Osteoblast (primary cell): Measurements from ENCODE around the gene GATAD2A. TPM values are rescaled to one million over a fixed set of nuclear protein-coding genes. Genes with fewer than 3 reads are reported as not detected.
A peak's percentile ranks its signal among the peaks of the same experiment; 100 is the strongest.

Experiments
- DNase-seq: peaks from one replicate; pipeline ENCODE4 v3.0.0; 2011; ENCODE audit warnings: low spot score, mixed read lengths; ENCODE audit not compliant: insufficient read length; ENCODE audit errors: missing footprints
- H2AFZ ChIP-seq: 2 replicates; pipeline ENCODE4 v1.6.0; 2011; ENCODE audit warnings: mild to moderate bottlenecking, low read length
- H3K27ac ChIP-seq: 2 replicates; pipeline ENCODE4 v1.5.1; 2011; ENCODE audit warnings: mild to moderate bottlenecking, low read depth, low read length, moderate library complexity
- H3K27me3 ChIP-seq: 2 replicates; pipeline ENCODE4 v1.6.0; 2012; ENCODE audit warnings: mild to moderate bottlenecking, control low read depth, inconsistent platforms, low read length, moderate library complexity; ENCODE audit not compliant: insufficient read depth
- H3K36me3 ChIP-seq: 2 replicates; pipeline ENCODE4 v1.5.1; 2011; ENCODE audit warnings: mild to moderate bottlenecking, low read length, control low read depth, moderate library complexity; ENCODE audit not compliant: insufficient read depth
- H3K4me1 ChIP-seq: 2 replicates; pipeline ENCODE4 v1.5.1; 2011; ENCODE audit warnings: mild to moderate bottlenecking, low read length, control low read depth, moderate library complexity; ENCODE audit not compliant: insufficient read depth
- H3K4me2 ChIP-seq: 2 replicates; pipeline ENCODE4 v1.6.0; 2011; ENCODE audit warnings: mild to moderate bottlenecking, low read length; ENCODE audit not compliant: insufficient read depth
- H3K4me3 ChIP-seq: fragments of 200-600 bp; sonication (generic); 3 replicates; pipeline ENCODE4 v1.5.1; 2012; ENCODE audit warnings: mild to moderate bottlenecking, low read length, inconsistent platforms; ENCODE audit not compliant: insufficient read depth
- H3K79me2 ChIP-seq: 2 replicates; pipeline ENCODE4 v1.6.0; 2012; ENCODE audit warnings: mild to moderate bottlenecking, low read length, control low read depth, inconsistent platforms; ENCODE audit not compliant: insufficient read depth
- H3K9me3 ChIP-seq: 2 replicates; pipeline ENCODE4 v1.5.1; 2011; ENCODE audit warnings: low read depth, low read length, control low read depth
- H4K20me1 ChIP-seq: 2 replicates; pipeline ENCODE4 v1.6.0; 2012; ENCODE audit warnings: mild to moderate bottlenecking, low read length, control low read depth; ENCODE audit not compliant: insufficient read depth
- CTCF ChIP-seq: IDR thresholded peaks from 2 replicates; pipeline ENCODE4 v1.5.1; 2011; ENCODE audit warnings: mild to moderate bottlenecking, low read depth, low read length, moderate library complexity; ENCODE audit errors: extremely low read depth
- total RNA-seq: library from RNA; depleted of rRNA; stranded (reverse); fragments of >200 nt; gene quantifications from 2 replicates; pipeline ENCODE4 v1.2.3, GENCODE V29; 2012

The GATAD2A gene
- total RNA-seq, 1 donor: 48.9 TPM

GRCh38 chr19:19531951-19532805 lies 126.7 kb downstream of the GATAD2A start:
- DNase-seq: peak; percentile 99
- Histone ChIP-seq H3K27ac (no peak overlapping the region), H3K9me3 (no peaks in the 10 kb centered on the region), H4K20me1 (peaks cover 6% of the 10 kb centered on the region), H2AFZ (no peak overlapping the region), H3K4me3 (no peak overlapping the region), H3K79me2 (no peaks in the 10 kb centered on the region), H3K4me1 (peaks cover 11% of the 10 kb centered on the region), H3K4me2 (peak overlapping the region; percentile 18), H3K36me3 (peaks cover 10% of the 10 kb centered on the region), H3K27me3 (no peaks in the 10 kb centered on the region)
- TF ChIP-seq CTCF: peak; percentile 85

- Histone ChIP-seq H3K27ac (no peak overlapping the region), H3K4me2 (no peak overlapping the region), H3K4me1 (peaks cover 11% of the 10 kb centered on the region), H3K79me2 (no peaks in the 10 kb centered on the region), H3K9me3 (no peaks in the 10 kb centered on the region), H3K4me3 (no peak overlapping the region), H2AFZ (no peak overlapping the region), H3K36me3 (peaks cover 6% of the 10 kb centered on the region), H3K27me3 (peaks cover 5% of the 10 kb centered on the region), H4K20me1 (peaks cover 4% of the 10 kb centered on the region)
- TF ChIP-seq CTCF: no peak
- DNase-seq: peak; percentile 87
These were observed 127.6 kb downstream of the GATAD2A start for GRCh38 chr19:19532806-19533701.

GRCh38 chr19:19533841-19534240 lies 128.4 kb downstream of the GATAD2A start:
- no peak overlapping the region for H3K27ac ChIP-seq
- no peak overlapping the region for H2AFZ ChIP-seq
- no peaks in the 10 kb centered on the region for H3K79me2 ChIP-seq
- no peak for TF ChIP-seq CTCF
- H4K20me1 ChIP-seq: peaks cover 4% of the 10 kb centered on the region
- no peak overlapping the region for H3K4me2 ChIP-seq
- H3K27me3 ChIP-seq: peaks cover 11% of the 10 kb centered on the region
- peaks cover 2% of the 10 kb centered on the region for H3K36me3 ChIP-seq
- peaks cover 14% of the 10 kb centered on the region for H3K4me1 ChIP-seq
- no peak overlapping the region for H3K4me3 ChIP-seq
- DNase-seq: peak; percentile 78
- no peaks in the 10 kb centered on the region for H3K9me3 ChIP-seq
